OCI-LY7 (cell line): ENCODE measurements around the gene PRR35. TPM values are rescaled to one million over a fixed set of nuclear protein-coding genes. Genes with fewer than 3 reads are reported as not detected.

Source experiments
- BruUV-seq: library from RNA; stranded (reverse); fragments of 400-500 nt; replicated peaks from 2 replicates; lab custom pipeline; 2021; lab: Mats Ljungman, UMichigan
- CTCF ChIA-PET: fragments of 300-600 bp; sonication (Branson Sonifier 250); formaldehyde crosslinking; loops from one replicate; lab custom pipeline; 2022; ENCODE audit warnings: antibody characterized with exemption; ENCODE audit not compliant: unreplicated experiment; lab: Charles Lee
- POLR2A ChIA-PET: fragments of 300-600 bp; sonication (Branson Sonifier 250); formaldehyde crosslinking; loops from one replicate; lab custom pipeline; 2022; ENCODE audit warnings: antibody characterized with exemption; lab: Charles Lee
- DNase-seq: peaks from one replicate; pipeline ENCODE4 v3.0.0-alpha.2; 2015; ENCODE audit warnings: low spot score
- H2AFZ ChIP-seq: fragments of 200-600 bp; sonication (generic), shearing (Covaris generic); 2 replicates; pipeline ENCODE4 v1.6.1; 2014; ENCODE audit warnings: mild to moderate bottlenecking, antibody characterized with exemption, low read length, moderate library complexity
- H3K27ac ChIP-seq: fragments of 200-600 bp; sonication (generic); 2 replicates; pipeline ENCODE4 v1.5.1; 2014; ENCODE audit warnings: mixed run types, low read depth, mild to moderate bottlenecking, moderate library complexity, low read length, inconsistent platforms; ENCODE audit not compliant: poor library complexity, severe bottlenecking
- H3K36me3 ChIP-seq: fragments of 200-600 bp; sonication (generic); 2 replicates; pipeline ENCODE4 v1.6.1; 2014; ENCODE audit warnings: mild to moderate bottlenecking, antibody characterized with exemption, low read length, moderate library complexity, mixed read lengths; ENCODE audit not compliant: insufficient read depth
- H3K4me1 ChIP-seq: fragments of 200-600 bp; sonication (generic); 2 replicates; pipeline ENCODE4 v1.5.1; 2014; ENCODE audit warnings: mild to moderate bottlenecking, low read length; ENCODE audit not compliant: insufficient read depth, poor library complexity, severe bottlenecking
- H3K4me2 ChIP-seq: fragments of 200-600 bp; sonication (generic); 2 replicates; pipeline ENCODE4 v1.6.1; 2014; ENCODE audit warnings: mild to moderate bottlenecking, low read length
- H3K4me3 ChIP-seq: fragments of 200-600 bp; sonication (generic); 2 replicates; pipeline ENCODE4 v1.5.1; 2014; ENCODE audit warnings: mild to moderate bottlenecking, low read depth, low read length; ENCODE audit not compliant: poor library complexity, severe bottlenecking
- H3K79me2 ChIP-seq: fragments of 200-600 bp; sonication (generic); 2 replicates; pipeline ENCODE4 v1.6.1; 2016; ENCODE audit warnings: low read depth, mild to moderate bottlenecking, low read length, moderate library complexity, mixed read lengths; ENCODE audit not compliant: insufficient read depth
- H3K9me2 ChIP-seq: fragments of 200-600 bp; sonication (generic); 2 replicates; pipeline ENCODE4 v1.6.1; 2016; ENCODE audit warnings: mild to moderate bottlenecking, low read length, mixed read lengths; ENCODE audit not compliant: insufficient read depth
- H3K9me3 ChIP-seq: fragments of 200-600 bp; sonication (generic); 2 replicates; pipeline ENCODE4 v1.6.1; 2014; ENCODE audit warnings: mild to moderate bottlenecking, mixed run types, low read length, mixed read lengths
- H4K20me1 ChIP-seq: fragments of 200-600 bp; sonication (generic); 2 replicates; pipeline ENCODE4 v1.6.1; 2014; ENCODE audit warnings: mild to moderate bottlenecking, antibody characterized with exemption, low read length, moderate library complexity, mixed read lengths; ENCODE audit not compliant: insufficient read depth
- CTCF ChIP-seq: fragments of 200-600 bp; sonication (generic); conservative IDR thresholded peaks from 2 replicates; pipeline ENCODE4 v1.5.1; 2014; ENCODE audit warnings: mild to moderate bottlenecking, antibody characterized with exemption, low read length, moderate library complexity, mixed read lengths
- EZH2phosphoT487 ChIP-seq: fragments of 200-600 bp; sonication (generic); IDR thresholded peaks from 2 replicates; pipeline ENCODE4 v1.6.1; 2018; ENCODE audit warnings: low read depth, borderline replicate concordance, mild to moderate bottlenecking, mixed run types, antibody characterized with exemption, low read length, moderate library complexity, mixed read lengths
- intact Hi-C: fragments of 100-400 bp; cut with micrococcal nuclease; formaldehyde crosslinking; loops from one replicate; pipeline ENCODE4 v1.10.0; 2022; ENCODE audit not compliant: unreplicated experiment
- total RNA-seq, 2 experiments: library from RNA; depleted of rRNA in 1 of 2; stranded (reverse); fragments of >200 nt in 1 of 2; shearing (Covaris generic) in 1 of 2; gene quantifications; 2 replicates each; pipeline ENCODE4 v1.2.3, GENCODE V29; 2014 to 2022

The PRR35 gene
- total RNA-seq, 2 experiments from 2014 or later: not detected

- H4K20me1 ChIP-seq: no peaks in the 10 kb centered on the region
- H2AFZ ChIP-seq: no peak overlapping the region
- TF ChIP-seq CTCF: no peak
- no peak for TF ChIP-seq EZH2phosphoT487
- H3K79me2 ChIP-seq: peaks cover 15% of the 10 kb centered on the region
- ChIA-PET CTCF (no interaction called here), POLR2A (no interaction called here)
- intact Hi-C loops: no loop called here
- H3K9me3 ChIP-seq: no peaks in the 10 kb centered on the region
- H3K4me2 ChIP-seq: no peak overlapping the region
- BruUV-seq: no TSS peak
- no peak for DNase-seq
- no peaks in the 10 kb centered on the region for H3K9me2 ChIP-seq
- H3K4me3 ChIP-seq: no peak overlapping the region
- no peaks in the 10 kb centered on the region for H3K4me1 ChIP-seq
- H3K36me3 ChIP-seq: peaks cover 8% of the 10 kb centered on the region
- H3K27ac ChIP-seq: no peak overlapping the region
Observed at GRCh38 chr16:535446-536405, 24.5 kb upstream of the PRR35 start.

- Histone ChIP-seq H3K79me2 (peaks cover 5% of the 10 kb centered on the region; the same call in 1 of the 2 replicates), H2AFZ (no peak overlapping the region), H3K4me2 (no peak overlapping the region), H4K20me1 (no peaks in the 10 kb centered on the region), H3K4me3 (no peak overlapping the region), H3K9me2 (no peaks in the 10 kb centered on the region), H3K36me3 (peaks cover 17% of the 10 kb centered on the region), H3K27ac (no peak overlapping the region), H3K9me3 (no peaks in the 10 kb centered on the region), H3K4me1 (no peaks in the 10 kb centered on the region)
- BruUV-seq: no TSS peak
- DNase-seq: no peak
- ChIA-PET CTCF (no interaction called here), POLR2A (no interaction called here)
- intact Hi-C loops: no loop called here
- no peak for TF ChIP-seq CTCF
- no peak for TF ChIP-seq EZH2phosphoT487
Observed at GRCh38 chr16:536746-537145, 23.4 kb upstream of the PRR35 start.
